Measurements from ENCODE around the gene TRIML2. TPM values are rescaled to one million over a fixed set of nuclear protein-coding genes. Genes with fewer than 3 reads are reported as not detected.

Gene TRIML2
- total RNA-seq, 1 experiment from 2014 or later, result 102 TPM

DNA sequence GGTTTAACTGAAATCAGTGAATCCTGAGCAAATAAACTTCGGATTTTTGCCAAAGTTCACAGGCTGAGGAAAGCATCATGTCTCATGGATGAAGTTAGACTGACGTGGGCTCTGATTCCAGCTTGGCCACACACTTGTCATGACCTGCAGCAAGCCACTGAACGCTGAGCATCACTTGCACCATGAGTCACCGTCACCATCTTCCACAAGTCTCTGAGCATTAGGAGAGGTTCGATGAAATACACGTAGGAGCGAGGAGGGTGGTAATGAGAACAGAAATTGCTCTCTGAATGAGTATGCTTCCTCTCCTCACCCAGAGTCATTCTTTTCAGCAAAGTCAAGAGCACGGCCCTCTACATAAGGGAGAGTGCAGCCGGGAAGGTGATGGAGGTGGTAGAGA lies 3.8 kb upstream of the TRIML2 start:
- H3K9me3 ChIP-seq (ENCODE audit: control insufficient read depth, low read depth, low read length), result no peaks in the 10 kb centered on the region
- H2BK20ac ChIP-seq (ENCODE audit: low read depth, low read length, poor library complexity, severe bottlenecking), result no peak overlapping the region
- H3K23ac ChIP-seq (ENCODE audit: insufficient read length, low read depth, low read length), result no peak overlapping the region
- H3K27ac Mint-ChIP-seq, result peak overlapping the region in 1 of 3 experiments; percentile 86; a peak in 2 of 7 replicates
- no peak overlapping the region for H2BK120ac ChIP-seq (ENCODE audit: low read depth, low read length, poor library complexity, severe bottlenecking)
- no peak overlapping the region for H4K8ac ChIP-seq (replicated peaks; ENCODE audit: insufficient read length, low read depth, low read length)
- H2BK12ac ChIP-seq (ENCODE audit: insufficient read length, low read depth, low read length), result no peak overlapping the region
- no peak overlapping the region for H4K5ac ChIP-seq (ENCODE audit: insufficient read length, low read depth, low read length)
- H3K9ac ChIP-seq (ENCODE audit: extremely low read depth, insufficient read length, low read length), result no peak overlapping the region
- WGBS (ENCODE audit: extremely low coverage, insufficient read length, low lambda C conversion rate), result no CpG with 5 or more reads among the region's 9 CpGs
- H3K4me2 ChIP-seq (ENCODE audit: insufficient read depth, insufficient read length, low read length), result no peak overlapping the region
- H3K14ac ChIP-seq (ENCODE audit: insufficient read depth, low read length), result no peak overlapping the region
- TF ChIP-seq, protein P1, sequence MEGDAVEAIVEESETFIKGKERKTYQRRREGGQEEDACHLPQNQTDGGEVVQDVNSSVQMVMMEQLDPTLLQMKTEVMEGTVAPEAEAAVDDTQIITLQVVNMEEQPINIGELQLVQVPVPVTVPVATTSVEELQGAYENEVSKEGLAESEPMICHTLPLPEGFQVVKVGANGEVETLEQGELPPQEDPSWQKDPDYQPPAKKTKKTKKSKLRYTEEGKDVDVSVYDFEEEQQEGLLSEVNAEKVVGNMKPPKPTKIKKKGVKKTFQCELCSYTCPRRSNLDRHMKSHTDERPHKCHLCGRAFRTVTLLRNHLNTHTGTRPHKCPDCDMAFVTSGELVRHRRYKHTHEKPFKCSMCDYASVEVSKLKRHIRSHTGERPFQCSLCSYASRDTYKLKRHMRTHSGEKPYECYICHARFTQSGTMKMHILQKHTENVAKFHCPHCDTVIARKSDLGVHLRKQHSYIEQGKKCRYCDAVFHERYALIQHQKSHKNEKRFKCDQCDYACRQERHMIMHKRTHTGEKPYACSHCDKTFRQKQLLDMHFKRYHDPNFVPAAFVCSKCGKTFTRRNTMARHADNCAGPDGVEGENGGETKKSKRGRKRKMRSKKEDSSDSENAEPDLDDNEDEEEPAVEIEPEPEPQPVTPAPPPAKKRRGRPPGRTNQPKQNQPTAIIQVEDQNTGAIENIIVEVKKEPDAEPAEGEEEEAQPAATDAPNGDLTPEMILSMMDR (conservative IDR thresholded peaks at IDR 0.05), result no peak
- no peaks in the 10 kb centered on the region for H3K27me3 ChIP-seq (ENCODE audit: insufficient read depth, low read length)
- H3K27me3 Mint-ChIP-seq (ENCODE audit: low read depth), result no peaks in the 10 kb centered on the region
- no peak overlapping the region for H3K27ac ChIP-seq (ENCODE audit: insufficient read length, low read depth, low read length)
- H3K4me1 Mint-ChIP-seq, result peaks cover 37 to 39% of the 10 kb centered on the region in 2 experiments
- no peak overlapping the region for H3K4me3 Mint-ChIP-seq
- H3K79me2 ChIP-seq (ENCODE audit: insufficient read depth, low read length), result no peaks in the 10 kb centered on the region
- no peaks in the 10 kb centered on the region for H3K9me3 Mint-ChIP-seq
- no peak for DNase-seq
- no peak overlapping the region for H2AFZ ChIP-seq (ENCODE audit: low read length)
- H3K36me3 Mint-ChIP-seq (ENCODE audit: insufficient read depth in 1 of 3, low read depth in 3 of 3), result no peaks in the 10 kb centered on the region; a peak in 1 of 7 replicates
- H2BK15ac ChIP-seq (ENCODE audit: low read depth, low read length), result no peak overlapping the region
- no peak overlapping the region for H3K18ac ChIP-seq (ENCODE audit: insufficient read length, low read depth, low read length)
- H3K4me1 ChIP-seq (ENCODE audit: insufficient read depth, low read length), result no peaks in the 10 kb centered on the region
- no peak overlapping the region for H3T11ph ChIP-seq (ENCODE audit: low read length)
- H3K56ac ChIP-seq (ENCODE audit: insufficient read length, low read depth, low read length), result no peak overlapping the region
- H3K4ac ChIP-seq (ENCODE audit: low read depth, low read length), result no peak overlapping the region
- no peak overlapping the region for H2AK5ac ChIP-seq (ENCODE audit: insufficient read length, low read length)
- no peak overlapping the region for H2BK5ac ChIP-seq (ENCODE audit: insufficient read length, low read length)
- H4K20me1 ChIP-seq (ENCODE audit: control insufficient read depth, insufficient read depth, insufficient read length), result no peaks in the 10 kb centered on the region
- no peak overlapping the region for H4K91ac ChIP-seq (ENCODE audit: insufficient read length, low read depth, low read length)
- peaks cover 4% of the 10 kb centered on the region for H3K23me2 ChIP-seq (ENCODE audit: insufficient read length, low read depth, low read length, poor library complexity, severe bottlenecking)
- H3K79me1 ChIP-seq (ENCODE audit: insufficient read depth, low read depth, low read length, poor library complexity, severe bottlenecking), result no peaks in the 10 kb centered on the region
